OCI-LY1 (cell line): ENCODE measurements around the gene PPP1R11.

ENCODE experiments used
- H2AFZ ChIP-seq: fragments of 200-600 bp; sonication (generic), shearing (Covaris generic); 2 replicates; pipeline ENCODE4 v1.6.0; 2014; ENCODE audit warnings: antibody characterized with exemption, mild to moderate bottlenecking, low read length
- H3F3A ChIP-seq: fragments of 200-600 bp; sonication (generic), shearing (Covaris generic); 2 replicates; pipeline ENCODE4 v1.6.0; 2014; ENCODE audit warnings: mild to moderate bottlenecking, antibody characterized with exemption, low read length, moderate library complexity; ENCODE audit not compliant: insufficient read depth
- H3K27ac ChIP-seq: fragments of 200-600 bp; sonication (generic); 2 replicates; pipeline ENCODE4 v1.5.1; 2014; ENCODE audit warnings: low read length, mixed run types, mild to moderate bottlenecking, low read depth; ENCODE audit not compliant: poor library complexity, severe bottlenecking
- H3K27me3 ChIP-seq: fragments of 200-600 bp; sonication (generic); 2 replicates; pipeline ENCODE4 v1.6.0; 2014; ENCODE audit warnings: antibody characterized with exemption, mild to moderate bottlenecking, low read length, moderate library complexity; ENCODE audit not compliant: insufficient read depth
- H3K36me3 ChIP-seq: fragments of 200-600 bp; sonication (generic); 2 replicates; pipeline ENCODE4 v1.6.1; 2014; ENCODE audit warnings: mild to moderate bottlenecking, antibody characterized with exemption, low read length, moderate library complexity, mixed read lengths; ENCODE audit not compliant: insufficient read depth
- H3K4me1 ChIP-seq: fragments of 200-600 bp; sonication (generic); 2 replicates; pipeline ENCODE4 v1.5.1; 2014; ENCODE audit warnings: mild to moderate bottlenecking, low read length, moderate library complexity; ENCODE audit not compliant: insufficient read depth, severe bottlenecking
- H3K4me2 ChIP-seq: fragments of 200-600 bp; sonication (generic), shearing (Covaris generic); 2 replicates; pipeline ENCODE4 v1.6.1; 2014; ENCODE audit warnings: low read length
- H3K4me3 ChIP-seq: fragments of 200-600 bp; sonication (generic); 2 replicates; pipeline ENCODE4 v1.5.1; 2014; ENCODE audit warnings: low read length, low read depth, mild to moderate bottlenecking, mixed read lengths; ENCODE audit not compliant: poor library complexity, severe bottlenecking
- H3K79me2 ChIP-seq: fragments of 200-600 bp; shearing (Covaris generic); 2 replicates; pipeline ENCODE4 v1.6.1; 2016; ENCODE audit warnings: mixed run types, low read length, mixed read lengths; ENCODE audit not compliant: insufficient read depth
- H3K9ac ChIP-seq: fragments of 200-600 bp; sonication (generic), shearing (Covaris generic); 2 replicates; pipeline ENCODE4 v1.6.1; 2014; ENCODE audit warnings: mild to moderate bottlenecking, low read length, mixed read lengths
- H3K9me2 ChIP-seq: fragments of 200-600 bp; sonication (generic), shearing (Covaris generic); 2 replicates; pipeline ENCODE4 v1.6.1; 2014; ENCODE audit warnings: low read depth, mild to moderate bottlenecking, low read length, mixed read lengths
- H3K9me3 ChIP-seq: fragments of 200-600 bp; shearing (Covaris generic); 2 replicates; pipeline ENCODE4 v1.6.1; 2014; ENCODE audit warnings: low read length, mixed read lengths
- H4K20me1 ChIP-seq: fragments of 200-600 bp; sonication (generic), shearing (Covaris generic); 2 replicates; pipeline ENCODE4 v1.6.0; 2016; ENCODE audit warnings: mild to moderate bottlenecking, low read length; ENCODE audit not compliant: insufficient read depth
- CTCF ChIP-seq: fragments of 200-600 bp; sonication (generic), shearing (Covaris generic); IDR thresholded peaks from 2 replicates; pipeline ENCODE4 v1.5.1; 2017; ENCODE audit warnings: mild to moderate bottlenecking, antibody characterized with exemption, low read length, moderate library complexity, mixed read lengths
- EZH2 ChIP-seq: fragments of 200-600 bp; sonication (generic), shearing (Covaris generic); IDR thresholded peaks from 2 replicates; pipeline ENCODE4 v1.8.0; 2017; ENCODE audit warnings: borderline replicate concordance, mixed run types, mild to moderate bottlenecking, antibody characterized with exemption, low read length, moderate library complexity, mixed read lengths

PPP1R11 gene

DNA sequence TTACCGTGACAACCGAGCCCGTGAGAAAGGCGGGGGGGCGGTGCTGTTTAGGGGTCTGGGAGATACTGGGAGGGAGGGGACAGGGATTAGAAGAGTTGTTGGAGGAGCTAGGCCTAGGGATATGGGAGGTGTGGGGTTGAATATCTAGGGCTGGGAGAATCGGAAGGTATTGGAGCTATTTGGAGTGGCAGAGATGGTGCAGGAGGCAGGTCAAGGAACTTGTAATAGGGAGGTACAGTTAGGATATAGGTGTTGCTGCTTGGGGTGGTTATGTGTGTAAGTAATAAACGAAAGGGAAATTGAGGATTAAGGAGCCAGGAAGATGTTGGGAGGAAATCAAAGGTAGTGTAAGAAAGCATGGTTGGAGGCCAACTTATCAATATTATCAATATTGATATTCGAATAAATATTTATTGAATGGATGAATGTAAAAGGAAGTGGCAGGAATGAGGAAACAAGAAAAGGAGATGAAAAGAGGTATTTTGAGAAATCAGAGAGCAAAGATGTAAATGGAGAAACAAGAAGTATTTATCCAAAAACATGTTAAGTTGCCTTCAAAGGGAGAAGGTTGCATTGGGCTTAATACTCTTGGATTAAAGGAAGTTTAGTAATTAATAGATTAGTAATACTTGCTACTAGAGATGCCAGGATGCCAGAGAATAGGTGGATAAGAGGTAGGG lies 602 bp downstream of the PPP1R11 start:
- Histone ChIP-seq H3F3A (no peaks in the 10 kb centered on the region), H3K4me1 (peaks cover 33% of the 10 kb centered on the region), H2AFZ (0 out of 2 replicates have a peak overlapping the region, but pooled peaks have one; percentile 8), H3K36me3 (peaks cover 19% of the 10 kb centered on the region; the same call in 1 of the 2 replicates), H3K9me2 (no peaks in the 10 kb centered on the region), H4K20me1 (no peaks in the 10 kb centered on the region), H3K4me2 (peak overlapping the region; percentile 88), H3K9me3 (no peaks in the 10 kb centered on the region), H3K9ac (peak overlapping the region; percentile 74), H3K79me2 (peaks cover 7% of the 10 kb centered on the region; the same call in 1 of the 2 replicates), H3K27me3 (no peaks in the 10 kb centered on the region), H3K4me3 (peak overlapping the region; percentile 90), H3K27ac (peak overlapping the region; percentile 8)
- no peak for TF ChIP-seq EZH2
- no peak for TF ChIP-seq CTCF

DNA sequence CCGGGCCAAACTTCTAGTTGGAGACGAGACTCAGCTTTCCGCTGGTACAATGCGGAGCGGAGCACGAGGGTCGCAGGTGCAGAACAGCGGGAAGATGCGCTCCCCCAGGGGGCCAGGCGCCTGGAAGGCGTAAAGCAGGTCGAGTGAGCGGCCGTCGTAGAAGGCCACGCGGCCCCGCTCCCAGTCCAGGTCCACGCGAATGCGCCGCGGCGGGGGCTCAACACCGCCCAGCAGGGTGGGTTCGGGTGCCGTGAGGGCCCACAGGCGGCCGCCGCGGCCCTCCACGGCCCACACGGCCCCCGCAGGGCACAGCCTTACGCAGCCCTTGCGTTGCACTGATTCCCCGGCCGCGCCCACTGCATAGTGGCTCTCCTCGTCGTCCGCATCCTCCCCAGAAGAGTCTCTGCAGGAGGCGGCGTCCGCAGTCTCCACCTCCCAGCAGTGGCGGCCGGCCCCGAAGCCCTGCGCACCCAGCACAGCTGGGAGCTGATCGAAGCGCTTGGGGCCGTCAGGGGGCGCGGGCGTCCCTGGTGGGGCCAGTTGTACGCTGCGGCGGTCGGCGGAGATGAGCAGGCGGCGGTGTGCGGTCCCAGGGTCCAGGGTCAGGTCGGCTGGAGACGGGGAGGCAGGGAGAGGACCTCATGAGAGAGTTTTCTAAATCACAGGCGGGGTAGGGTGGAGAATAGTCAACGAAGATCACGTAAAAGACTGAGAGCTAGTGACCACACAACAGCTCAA lies 4.3 kb downstream of the PPP1R11 start:
- Histone ChIP-seq H4K20me1 (no peaks in the 10 kb centered on the region), H3K4me1 (peaks cover 14% of the 10 kb centered on the region), H3K36me3 (no peaks in the 10 kb centered on the region), H3K9ac (no peak overlapping the region), H3K79me2 (peaks cover 7% of the 10 kb centered on the region; the same call in 1 of the 2 replicates), H3K9me2 (no peaks in the 10 kb centered on the region), H3K27me3 (no peaks in the 10 kb centered on the region; the same call in 1 of the 2 replicates), H3K27ac (no peak overlapping the region), H2AFZ (no peak overlapping the region), H3F3A (no peaks in the 10 kb centered on the region), H3K4me3 (no peak overlapping the region), H3K9me3 (no peaks in the 10 kb centered on the region), H3K4me2 (no peak overlapping the region)
- no peak for TF ChIP-seq EZH2
- no peak for TF ChIP-seq CTCF

GRCh38 chr6:30071858-30072257 lies 4.9 kb downstream of the PPP1R11 start:
- Histone ChIP-seq H3F3A (no peaks in the 10 kb centered on the region), H3K27ac (no peak overlapping the region), H4K20me1 (no peaks in the 10 kb centered on the region), H3K9ac (no peak overlapping the region), H3K4me3 (no peak overlapping the region), H3K27me3 (no peaks in the 10 kb centered on the region; the same call in 1 of the 2 replicates), H3K79me2 (peaks cover 7% of the 10 kb centered on the region; the same call in 1 of the 2 replicates), H3K9me2 (no peaks in the 10 kb centered on the region), H3K9me3 (no peaks in the 10 kb centered on the region), H3K36me3 (no peaks in the 10 kb centered on the region), H3K4me1 (peaks cover 12% of the 10 kb centered on the region), H2AFZ (no peak overlapping the region), H3K4me2 (no peak overlapping the region)
- TF ChIP-seq EZH2: no peak
- TF ChIP-seq CTCF: no peak
